ENCODE data around the gene ENTPD8. TPM values are rescaled to one million over a fixed set of nuclear protein-coding genes. Genes with fewer than 3 reads are reported as not detected.

ENTPD8 gene
- total and polyA plus RNA-seq, 2 experiments from 2014 or later, result 7.1 to 16.5 TPM

DNA sequence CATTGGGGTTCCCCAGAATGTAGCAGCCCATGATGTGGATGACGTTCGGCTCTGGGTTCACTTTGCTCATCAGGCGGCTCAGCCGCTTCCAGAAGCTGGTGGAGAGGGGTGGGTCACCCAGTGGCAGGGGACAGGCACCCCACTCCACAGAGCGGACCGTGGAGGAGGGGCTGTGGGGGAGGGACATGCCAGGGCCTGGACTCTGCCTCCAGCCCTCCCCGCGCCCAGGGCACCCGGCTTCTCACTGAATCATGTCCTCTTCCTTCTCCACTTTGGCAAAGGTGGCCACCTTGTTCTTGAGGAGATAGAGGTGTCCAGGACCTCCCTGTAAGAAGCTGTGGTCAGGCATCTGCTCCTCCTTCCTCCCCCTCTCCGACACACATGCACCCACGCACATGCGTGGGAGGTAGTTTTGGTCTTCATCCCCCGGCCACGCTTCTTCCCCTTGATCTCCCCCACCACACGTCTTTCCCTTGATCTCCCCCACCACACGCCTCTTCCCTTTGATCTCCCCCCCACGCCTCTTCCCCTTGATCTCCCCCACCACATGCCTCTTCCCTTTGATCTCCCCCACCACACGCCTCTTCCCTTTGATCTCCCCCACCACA, 8.9 kb upstream of the ENTPD8 start:
- Histone ChIP-seq H3K36me3 (replicated peaks; ENCODE audit: insufficient read depth, low read depth) (no peaks in the 10 kb centered on the region), H3K27ac (no peak overlapping the region), H3K4me2 (no peak overlapping the region), H2AFZ (no peak overlapping the region), H3K9me2 (replicated peaks; ENCODE audit: insufficient read depth) (no peaks in the 10 kb centered on the region), H3K79me2 (no peaks in the 10 kb centered on the region), H4K20me1 (ENCODE audit: insufficient read depth, poor library complexity, severe bottlenecking) (no peaks in the 10 kb centered on the region), H3K27me3 (no peaks in the 10 kb centered on the region), H3K4me3 (no peak overlapping the region), H3K4me1 (ENCODE audit: insufficient read depth) (peaks cover 9% of the 10 kb centered on the region), H3K9me3 (ENCODE audit: low read depth) (no peaks in the 10 kb centered on the region)
- DNase-seq (ENCODE audit: low spot score), result no peak
- no peak for TF ChIP-seq EZH2phosphoT487 (IDR thresholded peaks at IDR 0.05; ENCODE audit: low read depth, severe bottlenecking, unreplicated experiment)
- no peak for TF ChIP-seq EZH2 (IDR thresholded peaks at IDR 0.05; ENCODE audit: borderline replicate concordance)
- TF ChIP-seq, protein P1, sequence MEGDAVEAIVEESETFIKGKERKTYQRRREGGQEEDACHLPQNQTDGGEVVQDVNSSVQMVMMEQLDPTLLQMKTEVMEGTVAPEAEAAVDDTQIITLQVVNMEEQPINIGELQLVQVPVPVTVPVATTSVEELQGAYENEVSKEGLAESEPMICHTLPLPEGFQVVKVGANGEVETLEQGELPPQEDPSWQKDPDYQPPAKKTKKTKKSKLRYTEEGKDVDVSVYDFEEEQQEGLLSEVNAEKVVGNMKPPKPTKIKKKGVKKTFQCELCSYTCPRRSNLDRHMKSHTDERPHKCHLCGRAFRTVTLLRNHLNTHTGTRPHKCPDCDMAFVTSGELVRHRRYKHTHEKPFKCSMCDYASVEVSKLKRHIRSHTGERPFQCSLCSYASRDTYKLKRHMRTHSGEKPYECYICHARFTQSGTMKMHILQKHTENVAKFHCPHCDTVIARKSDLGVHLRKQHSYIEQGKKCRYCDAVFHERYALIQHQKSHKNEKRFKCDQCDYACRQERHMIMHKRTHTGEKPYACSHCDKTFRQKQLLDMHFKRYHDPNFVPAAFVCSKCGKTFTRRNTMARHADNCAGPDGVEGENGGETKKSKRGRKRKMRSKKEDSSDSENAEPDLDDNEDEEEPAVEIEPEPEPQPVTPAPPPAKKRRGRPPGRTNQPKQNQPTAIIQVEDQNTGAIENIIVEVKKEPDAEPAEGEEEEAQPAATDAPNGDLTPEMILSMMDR (IDR thresholded peaks at IDR 0.05; ENCODE audit: poor library complexity), result no peak
- WGBS (ENCODE audit: low lambda C conversion rate, missing lambda C conversion rate), result 96% methylated on average over 10 of the region's 18 CpGs

GRCh38 chr9:137449081-137449844, 8.1 kb upstream of the ENTPD8 start:
- H3K4me2 ChIP-seq, result no peak overlapping the region
- TF ChIP-seq EZH2phosphoT487 (IDR thresholded peaks at IDR 0.05; ENCODE audit: low read depth, severe bottlenecking, unreplicated experiment) (no peak), EZH2 (IDR thresholded peaks at IDR 0.05; ENCODE audit: borderline replicate concordance) (no peak)
- TF ChIP-seq, protein P1 (IDR thresholded peaks at IDR 0.05; ENCODE audit: poor library complexity), result no peak
- no peak overlapping the region for H3K4me3 ChIP-seq
- no peaks in the 10 kb centered on the region for H3K9me2 ChIP-seq (replicated peaks; ENCODE audit: insufficient read depth)
- H4K20me1 ChIP-seq (ENCODE audit: insufficient read depth, poor library complexity, severe bottlenecking), result no peaks in the 10 kb centered on the region
- no peak overlapping the region for H3K27ac ChIP-seq
- H3K79me2 ChIP-seq, result no peaks in the 10 kb centered on the region
- H2AFZ ChIP-seq, result no peak overlapping the region
- 91% methylated on average over 36 of the region's 36 CpGs for WGBS (ENCODE audit: low lambda C conversion rate, missing lambda C conversion rate)
- DNase-seq (ENCODE audit: low spot score), result no peak
- H3K27me3 ChIP-seq, result no peaks in the 10 kb centered on the region
- H3K4me1 ChIP-seq (ENCODE audit: insufficient read depth), result peaks cover 12% of the 10 kb centered on the region
- no peaks in the 10 kb centered on the region for H3K36me3 ChIP-seq (replicated peaks; ENCODE audit: insufficient read depth, low read depth)
- H3K9me3 ChIP-seq (ENCODE audit: low read depth), result no peaks in the 10 kb centered on the region

GRCh38 chr9:137448602-137448962, 7.4 kb upstream of the ENTPD8 start:
- 95% methylated on average over 16 of the region's 16 CpGs for WGBS (ENCODE audit: low lambda C conversion rate, missing lambda C conversion rate)
- TF ChIP-seq, protein P1 (IDR thresholded peaks at IDR 0.05; ENCODE audit: poor library complexity), result no peak
- TF ChIP-seq EZH2phosphoT487 (IDR thresholded peaks at IDR 0.05; ENCODE audit: low read depth, severe bottlenecking, unreplicated experiment), result no peak
- Histone ChIP-seq H3K4me2 (no peak overlapping the region), H3K4me1 (ENCODE audit: insufficient read depth) (peaks cover 12% of the 10 kb centered on the region), H3K9me2 (replicated peaks; ENCODE audit: insufficient read depth) (no peaks in the 10 kb centered on the region), H3K36me3 (replicated peaks; ENCODE audit: insufficient read depth, low read depth) (no peaks in the 10 kb centered on the region), H3K4me3 (no peak overlapping the region), H3K9me3 (ENCODE audit: low read depth) (no peaks in the 10 kb centered on the region), H4K20me1 (ENCODE audit: insufficient read depth, poor library complexity, severe bottlenecking) (no peaks in the 10 kb centered on the region), H3K27ac (no peak overlapping the region), H2AFZ (no peak overlapping the region), H3K79me2 (no peaks in the 10 kb centered on the region), H3K27me3 (no peaks in the 10 kb centered on the region)
- DNase-seq (ENCODE audit: low spot score), result no peak

Measured in hepatocyte (in vitro differentiated cells).